Cerebellar cortex (tissue), 1 donor: ENCODE results near the gene LINGO4.
"Not testable (repeated sequence)": the region's sequence is repeated elsewhere in the genome, so short reads cannot be mapped to it uniquely, and the experiment has no call there.

Source experiments
- DNase-seq: peaks from one replicate; pipeline ENCODE4 v3.0.0-alpha.2; 2015; ENCODE audit warnings: low spot score

Gene LINGO4

DNA sequence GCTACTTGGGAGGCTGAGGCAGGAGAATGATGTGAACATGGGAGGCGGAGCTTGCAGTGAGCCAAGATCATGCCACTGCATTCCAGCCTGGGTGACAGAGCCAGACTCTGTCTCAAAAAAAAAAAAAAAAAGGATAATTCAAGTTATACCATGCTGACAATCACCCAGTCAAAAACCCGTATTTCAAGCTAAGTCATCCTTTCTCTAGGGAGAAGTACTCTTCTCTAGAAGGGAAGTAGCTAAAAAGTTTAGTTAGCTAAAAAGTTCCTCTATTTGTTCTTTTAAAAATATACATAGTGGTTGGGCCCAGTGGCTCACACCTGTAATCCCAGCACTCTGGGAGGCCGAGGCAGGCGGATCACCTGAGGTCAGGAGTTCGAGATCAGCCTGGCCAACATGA lies 24.5 kb downstream of the LINGO4 start:
- not testable (repeated sequence) for DNase-seq

DNA sequence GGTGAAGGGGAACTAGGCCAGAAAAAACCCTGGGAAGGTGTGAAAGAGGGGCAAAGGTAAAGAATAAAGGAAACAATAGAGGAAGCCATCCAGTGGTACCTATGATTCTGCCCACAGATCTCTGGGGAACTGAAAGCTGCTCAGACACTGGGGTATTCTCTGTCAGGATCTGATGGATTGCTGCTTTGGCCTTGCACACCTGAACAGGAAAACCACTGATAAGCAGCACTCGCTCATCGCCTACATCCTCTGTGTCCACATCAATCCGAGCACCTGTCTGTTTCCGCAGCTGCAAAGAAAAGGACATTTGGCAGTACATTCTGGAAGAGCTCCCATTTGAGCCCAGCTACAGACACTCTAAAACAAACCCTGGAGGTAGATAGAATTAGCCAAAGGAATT lies 25.4 kb downstream of the LINGO4 start:
- no peak for DNase-seq

DNA sequence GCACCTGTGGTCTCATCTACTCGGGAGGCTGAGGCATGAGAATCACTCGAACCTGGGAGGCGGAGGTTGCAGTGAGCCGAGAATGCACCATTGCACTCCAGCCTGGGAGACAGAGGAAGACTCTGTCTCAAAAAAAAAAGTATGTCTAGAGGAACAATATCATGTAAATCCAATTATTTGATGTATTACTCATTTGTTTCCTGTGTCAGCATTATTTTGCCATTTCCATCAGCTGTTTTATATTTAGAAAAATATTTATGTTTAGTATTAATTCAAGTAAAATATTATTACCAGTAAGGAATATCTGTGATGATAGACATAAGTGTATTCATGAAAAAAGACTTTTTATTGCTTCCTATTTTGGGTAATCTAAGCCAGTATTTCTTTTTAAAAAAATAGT lies 27.9 kb downstream of the LINGO4 start:
- DNase-seq, result no peak

DNA sequence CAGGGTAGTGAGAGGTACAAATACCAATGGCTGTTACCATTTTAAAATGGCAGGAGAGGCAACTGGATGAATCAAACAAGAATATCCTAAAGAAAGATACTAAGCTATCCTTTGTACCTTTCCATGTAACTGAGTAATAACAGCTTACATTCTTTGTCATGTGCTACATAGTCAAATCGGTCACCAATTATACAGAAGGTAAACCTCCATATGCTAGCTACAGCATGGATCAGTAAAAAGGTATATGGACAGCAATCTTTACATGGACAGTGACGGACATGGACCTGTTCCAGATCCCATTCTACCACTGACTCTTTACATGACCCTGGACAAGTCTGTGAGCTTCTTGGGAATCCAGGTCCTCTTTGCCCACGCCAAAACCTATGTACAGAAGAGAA lies 28.6 kb downstream of the LINGO4 start:
- no peak for DNase-seq

DNA sequence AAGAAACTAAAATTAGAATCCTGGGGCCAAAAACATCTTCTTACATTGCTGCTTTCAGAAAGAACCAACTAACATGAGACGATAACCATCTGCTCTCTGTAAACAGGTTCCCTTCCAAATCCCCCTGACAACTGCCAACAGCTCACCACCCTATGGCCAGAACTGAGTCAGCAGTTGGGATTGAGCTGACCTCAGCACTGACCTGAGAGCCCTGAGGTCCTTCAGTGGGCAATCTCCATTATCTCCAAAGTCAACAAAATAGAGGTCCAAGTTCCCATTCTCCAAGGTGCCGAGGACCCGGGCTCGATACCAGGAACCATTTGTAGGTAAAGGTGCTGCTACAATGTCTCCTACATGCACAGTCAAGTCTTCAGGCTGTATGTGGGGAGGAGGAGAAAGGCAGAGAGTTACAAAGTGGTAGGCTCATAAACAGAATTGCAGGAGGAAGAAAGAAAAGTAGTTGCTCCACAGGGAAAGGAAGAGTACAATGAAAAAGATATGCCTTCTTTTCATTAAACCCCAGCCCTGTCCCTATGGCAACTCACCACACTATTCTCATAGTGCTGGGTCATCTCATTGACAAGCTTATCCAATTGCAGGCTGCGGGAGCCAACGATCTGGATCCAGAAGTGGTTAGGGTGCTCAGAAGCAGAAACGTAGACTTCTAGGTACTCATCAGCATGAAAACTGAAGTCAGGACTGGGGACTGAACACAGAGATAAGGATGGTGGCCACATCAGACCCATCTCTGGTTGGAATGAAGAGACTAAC lies 29.1 kb downstream of the LINGO4 start:
- no peak for DNase-seq

DNA sequence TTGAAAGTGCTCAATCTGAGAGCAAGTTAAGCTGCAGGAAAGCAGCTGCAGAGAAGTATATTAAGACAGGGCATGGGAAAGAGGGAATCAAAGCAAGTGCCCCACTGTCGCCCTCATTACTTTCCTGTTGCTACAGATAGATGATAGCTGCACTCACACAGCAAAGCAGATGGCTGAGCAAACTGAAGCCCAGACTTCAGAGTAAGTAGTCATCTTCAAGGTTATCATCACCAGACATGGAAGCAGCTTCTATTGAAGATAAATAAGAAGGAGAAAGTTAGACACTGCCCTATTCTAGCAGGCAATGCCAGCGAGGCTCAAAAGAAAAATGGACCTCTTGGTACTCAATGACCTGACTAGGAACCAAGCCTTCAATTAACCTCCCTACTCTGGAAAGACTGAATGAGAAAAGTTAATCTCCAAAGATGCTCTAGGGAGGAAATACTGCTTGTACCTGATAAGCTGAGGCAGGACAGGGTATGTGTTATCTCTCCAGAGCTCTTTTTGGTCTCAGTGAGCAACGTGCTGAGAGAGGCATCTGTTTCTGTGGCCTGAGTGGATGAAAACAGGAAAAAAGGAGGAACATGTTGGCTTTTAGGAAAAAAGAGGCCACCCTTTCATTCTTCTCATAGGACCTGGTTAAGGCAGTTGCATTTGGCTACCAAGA lies 30.8 kb downstream of the LINGO4 start:
- no peak for DNase-seq

DNA sequence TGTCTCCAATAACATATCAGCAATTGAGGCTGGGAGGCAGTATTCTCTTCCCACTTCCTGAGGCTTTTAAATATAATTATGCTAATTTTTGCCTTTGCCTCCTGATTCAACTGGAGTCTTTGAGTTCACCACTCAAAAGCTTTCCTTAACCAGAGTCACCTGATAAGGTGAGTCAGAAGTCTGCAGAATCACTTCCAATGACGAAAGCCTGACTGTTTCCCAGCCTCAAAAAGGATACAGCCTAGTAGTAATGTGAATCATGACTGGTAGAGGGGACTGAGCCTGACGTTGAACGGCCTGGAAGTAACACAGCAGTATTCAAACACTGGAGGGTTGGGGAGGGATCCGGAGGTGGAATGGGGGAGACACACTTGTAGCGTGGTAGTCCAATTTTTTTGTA lies 31.5 kb downstream of the LINGO4 start:
- DNase-seq, result no peak

DNA sequence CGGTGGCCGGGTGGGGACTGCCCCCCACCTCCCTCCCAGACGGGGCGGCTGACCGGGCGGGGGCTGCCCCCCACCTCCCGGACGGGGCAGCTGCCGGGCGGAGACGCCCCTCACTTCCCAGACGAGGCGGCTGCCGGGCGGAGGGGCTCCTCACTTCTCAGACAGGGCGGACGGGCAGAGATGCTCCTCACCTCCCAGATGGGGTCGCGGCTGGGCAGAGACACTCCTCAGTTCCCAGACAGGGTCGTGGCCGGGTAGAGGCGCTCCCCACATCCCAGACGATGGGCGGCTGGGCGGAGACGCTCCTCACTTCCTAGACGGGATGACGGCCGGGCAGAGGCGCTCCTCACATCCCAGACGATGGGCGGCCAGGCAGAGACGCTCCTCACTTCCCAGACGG lies 35.9 kb downstream of the LINGO4 start:
- DNase-seq, result not testable (repeated sequence)

DNA sequence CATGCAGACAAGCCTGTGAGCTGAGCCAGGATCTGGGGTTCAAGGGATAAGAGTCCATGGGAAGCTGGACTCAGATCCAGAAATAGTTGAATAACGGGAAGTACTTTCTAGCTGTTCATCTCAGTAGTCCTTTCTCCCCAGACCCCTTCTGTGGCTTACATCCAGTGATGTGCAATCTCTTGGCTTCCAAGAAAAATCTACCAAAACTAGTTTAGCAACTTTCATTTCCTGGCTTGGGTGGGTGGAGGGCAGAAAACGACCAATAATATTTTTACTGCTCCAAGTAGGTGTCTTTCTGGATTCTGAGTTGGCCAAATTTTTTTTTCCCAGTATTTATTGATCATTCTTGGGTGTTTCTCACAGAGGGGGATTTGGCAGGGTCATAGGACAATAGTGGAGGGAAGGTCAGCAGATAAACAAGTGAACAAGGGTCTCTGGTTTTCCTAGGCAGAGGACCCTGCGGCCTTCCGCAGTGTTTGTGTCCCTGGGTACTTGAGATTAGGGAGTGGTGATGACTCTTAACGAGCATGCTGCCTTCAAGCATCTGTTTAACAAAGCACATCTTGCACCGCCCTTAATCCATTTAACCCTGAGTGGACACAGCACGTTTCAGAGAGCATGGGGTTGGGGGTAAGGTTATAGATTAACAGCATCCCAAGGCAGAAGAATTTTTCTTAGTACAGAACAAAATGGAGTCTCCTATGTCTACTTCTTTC lies 36.7 kb downstream of the LINGO4 start:
- DNase-seq, result not testable (repeated sequence)

DNA sequence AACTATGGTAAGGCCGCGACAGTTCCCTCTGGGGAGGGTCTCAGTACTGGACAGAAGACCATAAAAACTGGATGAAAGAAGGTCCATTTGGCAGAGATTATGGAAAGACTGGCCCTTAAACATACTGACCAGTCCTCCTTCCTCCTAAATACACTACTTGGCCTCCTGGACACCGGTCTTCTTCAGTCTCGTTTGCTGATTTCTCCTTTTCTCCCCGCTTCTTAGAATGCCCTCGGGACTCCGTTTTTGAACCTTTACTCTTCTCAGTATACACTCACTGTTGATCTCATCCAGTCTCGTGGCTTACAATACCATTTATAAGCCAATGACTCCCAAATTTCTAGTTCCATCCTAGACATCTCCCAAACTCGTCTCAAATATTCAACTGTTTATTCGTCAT lies 41.2 kb downstream of the LINGO4 start:
- DNase-seq, result no peak

DNA sequence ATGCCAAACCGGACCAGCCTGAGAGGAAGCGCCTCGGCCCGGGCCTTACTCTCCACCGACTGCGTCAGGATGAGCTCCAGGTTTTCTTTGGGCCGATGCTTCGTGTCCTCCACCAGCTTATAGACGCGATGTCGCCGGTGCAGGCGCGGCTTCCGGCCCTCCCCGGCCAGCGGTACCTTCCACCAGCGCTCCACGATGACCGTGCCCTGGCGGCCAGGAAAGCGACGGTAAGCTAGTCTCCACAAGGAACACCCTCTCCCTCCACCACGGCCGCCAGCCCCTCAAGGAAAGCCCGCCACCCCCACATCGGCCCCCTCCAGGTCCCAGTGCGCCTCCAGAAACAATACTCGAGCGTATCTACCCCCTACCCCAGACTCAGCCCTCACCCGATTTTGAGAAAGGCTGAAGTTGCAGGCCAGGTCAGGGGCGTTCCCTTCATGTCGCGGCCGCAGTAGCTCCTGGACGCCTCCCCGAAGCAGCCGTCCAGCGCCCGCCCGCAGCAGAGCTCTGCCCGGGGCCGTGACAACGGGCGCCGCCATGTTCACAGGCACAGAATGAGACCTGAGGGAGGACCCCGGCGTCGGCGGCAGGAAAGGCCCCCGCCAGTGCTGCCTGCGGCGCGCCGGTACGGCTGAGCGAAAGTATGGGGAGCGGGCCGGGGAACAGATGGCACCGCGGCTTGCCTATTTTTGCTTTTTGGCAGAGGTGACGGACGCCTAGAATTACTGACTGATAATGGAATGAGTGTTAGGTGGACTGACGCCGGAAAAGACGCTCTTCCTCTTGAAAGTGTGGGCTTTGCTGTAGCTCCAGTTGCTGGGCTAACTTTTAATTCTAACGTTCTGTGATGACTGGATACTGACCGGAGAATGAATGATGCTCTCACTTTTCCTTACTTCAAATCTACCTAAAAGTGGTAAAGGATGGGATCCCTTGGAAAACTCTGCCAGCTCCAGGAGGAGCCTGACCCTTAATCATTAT lies 42.0 kb downstream of the LINGO4 start, which contains the start of gene MRPL9:
Gene MRPL9, minus strand, starts transcription at position 556 of the 981 bp plus-strand sequence. Its CDS starts 17 bp downstream, at position 539.
- peak; percentile 84 for DNase-seq

DNA sequence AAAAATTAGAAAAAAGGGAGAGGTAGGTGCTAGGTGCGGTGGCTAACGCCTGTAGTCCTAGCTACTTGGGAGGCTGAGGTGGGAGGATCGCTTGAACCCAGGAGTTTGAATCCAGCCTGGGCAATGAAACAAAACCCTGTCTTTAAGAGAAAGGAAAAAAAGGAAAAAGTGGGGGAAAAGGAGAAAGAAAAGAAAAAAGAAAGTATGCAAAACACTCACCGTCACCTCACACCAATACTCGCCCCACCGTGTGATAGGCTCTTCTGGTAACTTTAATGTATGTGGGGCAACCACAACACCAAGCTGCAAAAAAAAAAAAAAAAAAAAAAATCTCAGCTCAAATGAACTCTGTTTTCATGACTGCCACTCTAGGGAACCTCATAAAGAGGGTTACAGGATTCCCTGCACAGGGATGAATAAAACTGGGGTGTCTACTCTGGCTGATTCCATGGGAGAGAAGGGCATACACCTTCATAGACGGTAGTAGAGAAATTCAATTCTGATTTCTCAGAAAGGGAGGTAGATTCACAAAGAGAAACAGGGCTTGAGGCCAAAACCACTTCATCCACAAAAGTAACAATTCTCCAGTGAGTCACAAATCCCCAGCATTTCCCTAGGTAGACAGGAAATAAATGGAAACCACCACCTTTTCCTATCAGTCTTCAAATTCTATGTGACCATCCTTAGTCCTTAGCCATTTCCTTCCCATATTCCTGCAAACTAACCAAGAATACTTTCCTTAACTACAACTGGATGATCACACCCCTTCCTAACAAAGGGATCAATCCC lies 44.4 kb downstream of the LINGO4 start:
- DNase-seq, result no peak

DNA sequence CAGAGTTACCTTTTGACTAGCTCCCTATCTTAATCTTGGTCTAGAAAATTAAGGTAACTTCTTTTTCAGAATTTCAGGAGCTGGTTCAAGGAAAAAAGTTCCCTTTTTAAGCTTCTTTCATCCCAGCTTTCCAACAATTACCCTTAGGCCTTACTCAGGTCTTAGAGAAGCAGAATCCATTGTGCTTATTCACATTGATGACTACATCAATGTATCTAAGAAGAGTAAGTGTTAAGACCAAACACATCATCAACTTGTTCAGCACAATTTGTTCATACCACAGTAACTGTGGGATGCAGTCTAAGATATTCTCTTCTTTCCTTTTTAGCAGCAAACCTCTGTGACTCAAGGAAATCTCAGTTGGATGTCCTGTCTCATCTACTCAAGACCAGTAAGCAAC lies 46.0 kb downstream of the LINGO4 start:
- DNase-seq, result no peak

DNA sequence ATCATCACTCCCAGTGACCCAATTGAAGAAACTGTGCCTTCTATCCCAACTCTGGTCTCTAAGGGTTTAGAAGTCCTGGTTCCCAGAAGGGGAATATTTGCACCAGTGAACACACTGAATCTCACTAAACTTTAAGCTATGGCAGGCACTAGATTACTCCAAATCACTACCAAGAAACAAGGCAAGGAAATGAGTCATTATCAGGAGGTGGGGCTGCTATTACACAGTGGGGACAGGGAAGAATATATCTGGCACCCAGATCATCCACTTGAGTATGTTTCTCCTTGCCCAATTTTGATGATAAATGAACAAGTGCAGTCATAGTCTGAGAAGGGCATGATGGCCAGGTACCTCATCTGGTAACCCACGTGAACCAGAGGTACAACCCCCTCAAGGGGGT lies 48.9 kb downstream of the LINGO4 start:
- DNase-seq, result no peak
